Hepatocyte (in vitro differentiated cells): ENCODE results near the gene ZNF184. TPM values are rescaled to one million over a fixed set of nuclear protein-coding genes. Genes with fewer than 3 reads are reported as not detected.

ENCODE experiments used
- DNase-seq: peaks from one replicate; pipeline ENCODE4 v3.0.0-alpha.2; 2016; ENCODE audit warnings: low spot score
- H2AFZ ChIP-seq: fragments of 200-600 bp; sonication (generic); 2 replicates; pipeline ENCODE4 v1.6.0; 2016; ENCODE audit warnings: antibody characterized with exemption, mild to moderate bottlenecking
- H3K27ac ChIP-seq: fragments of 200-600 bp; sonication (generic); 2 replicates; pipeline ENCODE4 v1.5.1; 2016; ENCODE audit warnings: mild to moderate bottlenecking
- H3K27me3 ChIP-seq: fragments of 200-600 bp; sonication (generic); 2 replicates; pipeline ENCODE4 v1.6.1; 2016
- H3K36me3 ChIP-seq: fragments of 200-600 bp; sonication (generic); replicated peaks from 2 replicates; pipeline ENCODE4 v1.5.1; 2016; ENCODE audit warnings: low read depth; ENCODE audit not compliant: insufficient read depth
- H3K4me1 ChIP-seq: fragments of 200-600 bp; sonication (generic); 2 replicates; pipeline ENCODE4 v1.5.1; 2016; ENCODE audit warnings: mild to moderate bottlenecking, moderate library complexity; ENCODE audit not compliant: insufficient read depth
- H3K4me2 ChIP-seq: fragments of 200-600 bp; sonication (generic); 2 replicates; pipeline ENCODE4 v1.6.0; 2016
- H3K4me3 ChIP-seq: fragments of 200-600 bp; sonication (generic); 2 replicates; pipeline ENCODE4 v1.5.1; 2016; ENCODE audit warnings: mild to moderate bottlenecking
- H3K79me2 ChIP-seq: fragments of 200-600 bp; sonication (generic); 2 replicates; pipeline ENCODE4 v1.6.0; 2017; ENCODE audit warnings: mild to moderate bottlenecking
- H3K9me2 ChIP-seq: fragments of 200-600 bp; sonication (generic); replicated peaks from 2 replicates; pipeline ENCODE4 v1.6.0; 2017; ENCODE audit warnings: mild to moderate bottlenecking; ENCODE audit not compliant: insufficient read depth
- H3K9me3 ChIP-seq: fragments of 200-600 bp; sonication (generic); 2 replicates; pipeline ENCODE4 v1.5.1; 2016; ENCODE audit warnings: low read depth, mild to moderate bottlenecking
- H4K20me1 ChIP-seq: fragments of 200-600 bp; sonication (generic); 2 replicates; pipeline ENCODE4 v1.6.0; 2016; ENCODE audit warnings: mild to moderate bottlenecking; ENCODE audit not compliant: insufficient read depth, poor library complexity, severe bottlenecking
- EZH2 ChIP-seq: fragments of 200-600 bp; sonication (generic); IDR thresholded peaks from 2 replicates; pipeline ENCODE4 v1.6.1; 2016; ENCODE audit warnings: antibody characterized with exemption, mild to moderate bottlenecking, borderline replicate concordance
- EZH2phosphoT487 ChIP-seq: fragments of 200-600 bp; sonication (generic); IDR thresholded peaks from one replicate; pipeline ENCODE4 v1.6.1; 2018; ENCODE audit warnings: antibody characterized with exemption, mild to moderate bottlenecking, low read depth, moderate library complexity; ENCODE audit not compliant: unreplicated experiment, severe bottlenecking
- WGBS: methylation state at CpG from one replicate; pipeline ENCODE4 v1.1.6; 2016; ENCODE audit warnings: low lambda C conversion rate; ENCODE audit errors: missing lambda C conversion rate; 5-methylcytosine and 5-hydroxymethylcytosine counted together
- polyA plus RNA-seq: library from polyadenylated mRNA; unstranded; fragments of >200 nt; fragmentation: Nextera tagmentation; extraction: Ambion mirVana; gene quantifications from 2 replicates; pipeline ENCODE4 v1.2.1, GENCODE V29; 2016
- total RNA-seq: library from RNA; depleted of rRNA; stranded (reverse); fragments of >200 nt; gene quantifications from 2 replicates; pipeline ENCODE4 v1.2.3, GENCODE V29; 2014
- TF ChIP-seq, protein P1 (sequence below): fragments of 200-600 bp; sonication (generic); IDR thresholded peaks from 2 replicates; pipeline ENCODE4 v1.5.1; 2016; ENCODE audit warnings: antibody characterized with exemption, mild to moderate bottlenecking; ENCODE audit not compliant: poor library complexity

ZNF184 gene
- total and polyA plus RNA-seq, 2 experiments from 2014 or later, result 5.1 to 12.3 TPM

DNA sequence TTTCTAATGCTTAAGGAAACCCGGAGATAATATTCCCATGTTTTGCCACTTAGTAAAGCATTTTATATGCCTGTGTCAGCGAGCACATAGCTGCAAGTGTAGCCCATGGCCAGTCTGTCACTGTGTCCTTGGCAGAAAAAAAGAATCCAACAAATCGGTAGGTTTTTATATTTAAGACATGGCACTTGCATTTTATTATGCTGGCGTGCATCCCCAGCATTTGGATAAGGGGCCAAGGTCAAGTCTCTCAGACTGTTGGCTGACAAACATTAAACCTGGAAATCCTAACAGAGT, 1.2 kb upstream of the ZNF184 start:
- Histone ChIP-seq H3K27ac (no peak overlapping the region), H4K20me1 (no peaks in the 10 kb centered on the region), H3K4me2 (peak overlapping the region; percentile 66), H3K9me2 (no peaks in the 10 kb centered on the region), H3K9me3 (no peaks in the 10 kb centered on the region), H3K79me2 (peaks cover 32% of the 10 kb centered on the region), H2AFZ (no peak overlapping the region), H3K36me3 (no peaks in the 10 kb centered on the region), H3K4me3 (no peak overlapping the region), H3K4me1 (peaks cover 15% of the 10 kb centered on the region), H3K27me3 (no peaks in the 10 kb centered on the region)
- DNase-seq, result no peak
- TF ChIP-seq EZH2phosphoT487 (no peak), EZH2 (no peak)
- TF ChIP-seq, protein P1, sequence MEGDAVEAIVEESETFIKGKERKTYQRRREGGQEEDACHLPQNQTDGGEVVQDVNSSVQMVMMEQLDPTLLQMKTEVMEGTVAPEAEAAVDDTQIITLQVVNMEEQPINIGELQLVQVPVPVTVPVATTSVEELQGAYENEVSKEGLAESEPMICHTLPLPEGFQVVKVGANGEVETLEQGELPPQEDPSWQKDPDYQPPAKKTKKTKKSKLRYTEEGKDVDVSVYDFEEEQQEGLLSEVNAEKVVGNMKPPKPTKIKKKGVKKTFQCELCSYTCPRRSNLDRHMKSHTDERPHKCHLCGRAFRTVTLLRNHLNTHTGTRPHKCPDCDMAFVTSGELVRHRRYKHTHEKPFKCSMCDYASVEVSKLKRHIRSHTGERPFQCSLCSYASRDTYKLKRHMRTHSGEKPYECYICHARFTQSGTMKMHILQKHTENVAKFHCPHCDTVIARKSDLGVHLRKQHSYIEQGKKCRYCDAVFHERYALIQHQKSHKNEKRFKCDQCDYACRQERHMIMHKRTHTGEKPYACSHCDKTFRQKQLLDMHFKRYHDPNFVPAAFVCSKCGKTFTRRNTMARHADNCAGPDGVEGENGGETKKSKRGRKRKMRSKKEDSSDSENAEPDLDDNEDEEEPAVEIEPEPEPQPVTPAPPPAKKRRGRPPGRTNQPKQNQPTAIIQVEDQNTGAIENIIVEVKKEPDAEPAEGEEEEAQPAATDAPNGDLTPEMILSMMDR, result no peak
- 88% methylated on average over 4 of the region's 4 CpGs for WGBS

DNA sequence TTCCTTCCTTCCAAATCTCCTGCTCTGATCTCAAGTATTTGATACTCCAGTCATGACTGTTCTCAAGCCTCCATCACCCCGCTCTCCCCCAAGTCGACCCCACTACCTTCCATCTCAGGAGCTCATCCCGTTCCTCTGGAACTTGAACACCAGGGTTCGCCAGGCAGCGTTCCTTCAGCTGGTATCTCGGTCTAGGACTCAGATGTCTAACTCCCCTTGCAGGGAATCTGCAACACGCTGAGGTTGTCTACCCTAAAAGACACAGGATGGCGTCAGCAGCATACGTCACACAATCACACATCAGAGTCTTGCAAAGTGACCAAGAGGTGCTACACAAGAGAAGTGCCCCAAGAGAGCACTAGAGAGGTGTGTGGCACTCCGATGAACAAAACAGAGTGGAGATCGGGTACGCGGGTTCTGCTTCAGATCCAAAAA, 706 bp downstream of the ZNF184 start:
- Histone ChIP-seq H2AFZ (peak overlapping the region; percentile 60), H3K9me2 (no peaks in the 10 kb centered on the region), H3K27me3 (no peaks in the 10 kb centered on the region), H3K4me2 (peak overlapping the region; percentile 87), H3K9me3 (no peaks in the 10 kb centered on the region), H3K27ac (peak overlapping the region; percentile 92), H4K20me1 (no peaks in the 10 kb centered on the region), H3K36me3 (no peaks in the 10 kb centered on the region), H3K79me2 (peaks cover 39% of the 10 kb centered on the region), H3K4me1 (peaks cover 8% of the 10 kb centered on the region), H3K4me3 (peak overlapping the region; percentile 79)
- TF ChIP-seq EZH2phosphoT487 (no peak), EZH2 (no peak)
- TF ChIP-seq, protein P1, result no peak
- peak; percentile 76 for DNase-seq
- under 1% methylated on average over 13 of the region's 13 CpGs for WGBS

DNA sequence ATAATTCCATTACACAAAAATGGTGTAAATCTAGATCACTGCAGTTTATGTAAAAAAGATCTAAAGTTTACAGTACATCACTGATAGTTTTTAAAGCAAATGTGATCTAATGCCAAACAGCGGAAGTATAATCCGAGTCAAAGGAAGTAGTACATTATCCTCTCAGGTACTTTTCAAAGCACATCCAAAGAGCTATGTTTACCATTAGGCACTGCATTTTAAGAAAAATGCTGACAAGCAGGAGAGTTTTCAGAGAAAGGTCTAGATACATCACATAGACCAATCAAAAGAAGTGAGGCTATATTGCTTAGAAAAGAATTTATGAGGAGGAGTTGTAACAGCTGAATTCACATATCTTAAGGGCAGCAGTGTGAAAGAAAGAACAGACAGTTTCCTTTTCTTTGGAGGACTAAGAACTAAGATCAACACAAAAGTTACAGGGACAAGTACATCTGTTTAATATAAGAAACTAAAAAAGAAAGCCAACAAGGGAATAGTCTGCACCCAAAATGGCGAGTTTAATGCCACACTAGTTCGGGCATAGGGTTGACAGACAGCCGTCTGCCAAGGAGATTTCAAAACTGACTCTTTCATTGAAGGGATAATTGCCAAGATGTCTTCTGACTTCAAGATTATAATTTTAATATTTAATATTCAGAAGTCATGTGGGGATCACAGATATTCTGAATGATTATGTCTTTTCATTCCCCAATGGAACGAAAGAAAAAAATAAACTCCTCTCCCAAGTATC, 1.4 kb downstream of the ZNF184 start:
- H3K9me3 ChIP-seq, result no peaks in the 10 kb centered on the region
- TF ChIP-seq EZH2, result no peak
- TF ChIP-seq, protein P1, result no peak
- no peak for TF ChIP-seq EZH2phosphoT487
- H3K36me3 ChIP-seq, result no peaks in the 10 kb centered on the region
- H3K4me1 ChIP-seq, result peaks cover 8% of the 10 kb centered on the region
- no peaks in the 10 kb centered on the region for H4K20me1 ChIP-seq
- 45% methylated on average over 6 of the region's 6 CpGs for WGBS
- H3K27ac ChIP-seq, result peak overlapping the region; percentile 92
- no peak for DNase-seq
- H3K27me3 ChIP-seq, result no peaks in the 10 kb centered on the region
- no peaks in the 10 kb centered on the region for H3K9me2 ChIP-seq
- peak overlapping the region; percentile 79 for H3K4me3 ChIP-seq
- peaks cover 41% of the 10 kb centered on the region for H3K79me2 ChIP-seq
- peak overlapping the region; percentile 60 for H2AFZ ChIP-seq
- H3K4me2 ChIP-seq, result peak overlapping the region; percentile 87
